Measurements from ENCODE around the gene CAST.

Gene CAST

DNA sequence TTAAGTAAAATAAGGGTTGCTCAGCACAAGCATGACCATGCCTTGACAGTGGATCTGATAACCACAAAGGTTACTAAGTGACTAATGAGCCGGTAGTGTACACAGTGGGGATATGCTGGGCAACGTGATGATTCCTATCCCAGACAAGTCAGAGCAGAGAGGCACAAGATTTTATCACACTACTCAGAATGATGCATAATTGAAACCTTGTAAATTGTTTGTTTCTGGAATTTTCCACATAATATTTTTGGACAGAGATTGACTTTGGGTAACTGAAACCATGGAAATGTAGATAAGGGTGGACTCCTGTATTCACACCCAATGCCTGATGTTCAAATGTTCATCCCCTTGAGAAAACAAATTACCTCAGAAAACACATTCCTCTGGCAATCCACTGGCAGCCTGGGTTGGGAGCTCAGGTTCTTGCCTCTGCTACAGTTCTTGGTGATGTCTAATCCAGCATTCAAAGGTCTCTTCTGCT, 161.8 kb downstream of the CAST start:
- no peak for DNase-seq
